Ammon's horn (tissue), 1 donor: ENCODE data around the gene SIGLEC7.

Experiments used
- DNase-seq: peaks from one replicate; pipeline ENCODE4 v3.0.0-alpha.2; 2016; ENCODE audit warnings: low spot score

Gene SIGLEC7

DNA sequence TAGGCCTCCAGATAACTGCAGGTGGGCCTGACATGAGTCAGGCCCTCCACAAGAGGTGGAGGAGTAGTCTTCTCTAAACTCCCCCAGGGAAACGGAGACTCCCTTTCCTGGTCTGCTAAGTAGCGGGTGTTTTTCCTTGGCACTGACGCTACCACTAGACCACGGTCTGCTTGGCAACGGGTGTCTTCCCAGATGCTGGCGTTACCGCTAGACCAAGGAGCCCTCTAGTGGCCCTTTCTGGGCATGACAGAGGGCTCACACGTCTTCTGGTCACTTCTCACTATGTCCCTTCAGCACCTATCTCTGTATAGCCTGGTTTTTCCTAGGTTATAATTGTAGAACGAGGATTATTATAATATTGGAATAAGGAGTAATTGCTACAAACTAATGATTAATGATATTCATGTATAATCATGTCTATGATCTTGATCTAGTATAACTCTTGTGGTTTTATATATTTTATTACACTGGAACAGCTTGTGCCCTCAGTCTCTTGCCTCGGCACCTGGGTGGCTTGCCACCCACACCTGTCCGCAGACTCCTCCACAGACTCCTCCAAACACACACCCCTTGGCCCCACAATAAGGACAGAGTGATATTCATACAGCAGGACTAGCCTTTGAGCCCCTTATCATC is 27.3 kb downstream of the SIGLEC7 start:
- peak; percentile 59 for DNase-seq

DNA sequence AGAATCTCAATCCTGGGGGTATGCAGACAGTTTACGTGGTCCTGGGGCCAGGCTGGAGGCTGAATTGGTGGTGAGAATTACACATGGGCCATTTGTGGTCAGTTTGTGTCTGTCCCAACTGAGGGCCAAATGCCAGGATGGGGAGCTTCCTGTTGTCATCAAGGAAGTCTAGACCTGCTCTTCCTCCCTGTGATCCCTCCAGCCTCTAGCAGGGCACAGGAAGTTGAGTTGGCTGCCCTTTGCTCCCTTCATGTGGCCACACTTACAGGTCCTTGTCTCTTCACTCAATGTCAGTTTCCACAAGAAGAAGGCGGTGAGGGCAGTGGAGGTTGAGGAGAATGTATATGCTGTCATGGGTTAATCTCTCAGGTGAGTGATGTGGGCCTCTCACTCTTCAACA is 30.1 kb downstream of the SIGLEC7 start:
- DNase-seq, result no peak

DNA sequence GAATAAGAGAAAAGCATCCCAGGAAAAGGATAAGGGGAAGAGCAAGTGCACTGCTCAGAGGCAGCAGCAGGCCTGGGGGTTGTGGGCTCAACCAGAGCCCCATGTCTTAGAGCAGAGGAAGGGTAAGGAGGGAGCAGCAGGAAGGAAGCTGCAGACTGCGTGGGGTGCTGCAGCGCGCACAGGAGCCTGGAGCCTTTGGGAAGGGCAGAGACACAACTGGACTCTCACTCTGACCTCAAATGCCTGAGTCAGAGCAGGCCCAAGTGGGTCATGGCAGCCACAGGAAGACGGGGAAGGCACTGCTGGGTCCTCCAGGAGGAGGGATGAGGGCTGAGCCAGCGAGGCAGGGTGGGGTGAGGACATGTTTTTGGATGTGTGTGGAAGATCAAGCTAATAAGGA is 31.6 kb downstream of the SIGLEC7 start:
- no peak for DNase-seq

DNA sequence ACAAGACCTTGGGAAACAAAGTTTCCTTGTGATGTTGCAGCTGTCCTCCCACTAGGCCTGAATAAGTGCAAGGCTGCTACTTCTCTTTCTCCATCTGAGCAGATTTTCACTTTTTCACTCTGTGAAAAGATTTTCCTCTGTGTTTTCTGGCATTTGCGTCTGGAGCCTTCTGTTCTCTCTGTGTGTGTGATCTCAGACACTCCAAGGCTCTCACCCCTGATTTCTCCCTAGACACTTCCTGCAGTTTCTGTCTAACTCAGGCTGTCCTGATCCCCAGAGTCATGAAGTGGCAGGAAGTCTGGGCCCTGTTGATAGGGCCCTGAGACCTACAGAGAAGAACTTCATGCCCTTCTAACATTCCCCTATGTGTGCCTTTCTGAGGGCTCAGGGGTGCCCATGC is 37.2 kb downstream of the SIGLEC7 start:
- no peak for DNase-seq

DNA sequence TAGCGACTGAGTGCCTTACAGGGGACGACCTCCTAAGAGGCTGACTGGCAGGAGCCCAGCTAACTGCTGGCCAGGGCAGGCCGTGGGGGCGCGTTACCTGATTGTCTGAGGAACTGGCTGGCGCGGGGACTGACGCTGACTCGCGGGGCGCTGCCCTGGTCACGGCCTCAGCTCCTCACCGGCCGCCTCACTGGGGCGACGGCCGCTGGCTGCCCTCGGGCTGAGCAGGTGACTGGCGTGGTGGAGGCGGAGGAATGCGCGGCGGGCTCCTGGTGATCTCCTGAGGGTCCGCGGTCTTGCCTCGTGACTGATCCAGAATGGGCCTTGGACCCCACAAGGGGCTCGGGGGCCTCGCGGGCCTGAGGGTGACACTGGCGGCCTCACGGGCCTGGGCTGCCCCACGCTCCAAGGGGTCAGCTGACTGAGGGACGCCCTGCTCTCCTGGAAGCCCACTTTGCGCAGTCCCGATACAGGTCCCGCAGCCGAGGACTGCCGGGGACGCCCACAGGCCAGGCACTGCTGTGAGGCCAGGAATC is 39.3 kb downstream of the SIGLEC7 start:
- no peak for DNase-seq

DNA sequence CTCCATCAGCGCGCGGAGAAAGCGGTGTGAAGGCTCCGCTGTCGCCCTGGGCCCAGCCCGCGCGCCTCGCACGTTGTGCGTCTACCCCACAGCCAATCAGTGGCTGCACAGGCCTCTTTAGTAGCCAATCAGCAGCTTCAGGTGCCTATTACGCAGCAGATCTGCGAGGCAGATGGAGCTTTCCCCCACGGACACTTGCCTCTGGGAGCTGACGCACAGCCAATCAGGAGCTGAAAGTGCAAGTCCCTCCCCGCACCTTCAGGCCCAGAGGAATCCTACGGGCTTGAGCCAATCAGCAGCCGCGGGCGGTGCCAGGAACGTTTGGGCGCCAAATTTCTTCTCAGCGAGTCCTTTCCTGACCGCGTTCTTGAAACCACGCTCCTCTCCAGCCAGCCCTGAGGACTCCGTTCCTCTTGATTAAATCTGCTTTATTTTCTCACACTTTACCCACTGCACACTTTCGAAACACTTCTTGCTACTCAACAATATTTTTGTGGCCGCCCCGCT is 39.9 kb downstream of the SIGLEC7 start:
- DNase-seq, result no peak

DNA sequence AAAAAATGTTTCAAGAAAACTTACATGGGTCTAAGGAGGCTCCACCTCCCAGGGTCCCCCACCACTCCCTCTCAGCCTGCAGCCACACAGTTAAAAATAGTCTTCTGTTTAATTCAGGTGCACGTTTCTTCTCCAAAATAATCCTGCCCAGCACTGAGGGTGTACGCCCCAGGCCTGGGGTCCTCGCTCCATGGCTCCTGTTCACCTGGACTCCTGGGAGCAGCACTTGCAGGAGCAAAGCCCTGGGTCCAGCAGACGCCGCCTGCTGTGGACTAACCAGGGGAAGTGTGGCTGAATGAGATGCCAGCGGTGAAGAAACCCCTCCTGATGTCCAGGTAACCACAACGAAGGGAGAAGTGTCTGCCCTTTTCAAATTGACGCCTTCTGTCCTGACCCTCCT is 41.5 kb downstream of the SIGLEC7 start:
- DNase-seq, result no peak

DNA sequence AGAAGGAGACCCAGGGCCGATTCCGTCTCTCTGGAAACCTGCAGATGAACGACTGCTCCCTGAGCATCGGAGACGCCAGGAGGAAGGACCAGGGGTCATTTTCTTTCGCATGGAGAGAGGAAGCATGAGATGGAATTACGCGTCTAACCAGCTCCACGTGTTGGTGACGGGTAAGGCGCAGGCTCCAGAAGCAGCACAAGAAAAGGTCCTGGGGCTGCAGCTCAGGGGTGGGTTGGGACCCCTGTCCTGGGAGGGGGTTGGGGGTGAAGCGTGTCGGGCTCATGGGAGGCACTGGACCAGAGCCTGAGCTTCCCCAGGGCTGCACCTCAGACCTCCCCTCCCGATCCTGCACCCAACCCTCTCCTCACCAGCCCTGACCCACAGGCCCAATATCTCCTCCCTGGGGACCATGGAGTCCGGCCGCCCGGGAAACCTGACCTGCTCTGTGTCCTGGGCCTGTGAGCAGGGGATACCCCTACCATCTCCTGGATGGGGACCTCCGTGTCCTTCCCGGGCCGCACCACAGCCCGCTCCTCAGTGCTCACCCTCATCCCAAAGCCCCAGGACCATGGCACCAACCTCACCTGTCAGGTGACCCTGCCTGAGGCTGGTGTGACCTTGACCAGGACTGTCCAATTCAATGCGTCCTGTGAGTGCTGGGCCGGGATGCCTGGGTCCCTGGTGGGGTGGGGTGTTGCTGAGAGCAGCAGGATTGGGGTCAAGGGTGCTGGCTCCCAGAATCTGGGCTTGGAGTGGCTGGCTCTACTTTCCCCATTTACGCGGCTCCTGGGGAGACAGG is 43.2 kb downstream of the SIGLEC7 start:
- no peak for DNase-seq

DNA sequence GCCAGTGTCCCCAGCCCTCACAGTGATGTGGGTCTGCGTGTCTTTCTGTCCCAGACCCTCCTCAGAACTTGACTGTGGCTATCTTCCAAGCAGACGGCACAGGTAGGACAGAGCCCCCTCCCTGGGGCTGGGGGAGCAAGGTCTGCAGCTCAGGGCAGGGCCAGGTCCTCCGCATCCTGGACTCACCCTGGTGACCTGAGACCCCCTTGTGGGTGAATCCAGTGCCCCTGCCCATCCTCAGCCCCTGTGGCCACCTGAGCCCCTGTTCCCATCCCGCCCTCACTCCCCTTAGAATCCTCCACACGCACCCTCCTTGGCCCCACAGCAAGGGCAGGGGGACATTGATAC is 43.7 kb downstream of the SIGLEC7 start:
- DNase-seq, result no peak

DNA sequence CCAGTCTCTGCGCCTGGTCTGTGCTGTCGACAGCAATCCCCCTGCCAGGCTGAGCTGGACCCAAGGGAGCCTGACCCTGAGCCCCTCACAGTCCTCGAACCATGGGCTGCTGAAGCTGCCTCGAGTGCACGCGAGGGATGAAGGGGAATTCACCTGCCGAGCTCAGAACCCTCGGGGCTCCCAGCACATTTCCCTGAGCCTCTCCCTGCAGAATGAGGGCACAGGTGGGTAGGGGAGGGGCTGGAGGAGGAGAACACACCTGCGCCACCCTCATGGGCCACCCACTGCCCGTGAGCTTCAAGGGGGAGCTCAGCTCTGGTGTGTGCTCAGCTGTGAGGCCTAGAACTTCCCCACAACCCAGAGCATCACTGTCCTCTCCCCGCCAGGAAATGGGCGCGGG is 44.2 kb downstream of the SIGLEC7 start:
- DNase-seq, result no peak

DNA sequence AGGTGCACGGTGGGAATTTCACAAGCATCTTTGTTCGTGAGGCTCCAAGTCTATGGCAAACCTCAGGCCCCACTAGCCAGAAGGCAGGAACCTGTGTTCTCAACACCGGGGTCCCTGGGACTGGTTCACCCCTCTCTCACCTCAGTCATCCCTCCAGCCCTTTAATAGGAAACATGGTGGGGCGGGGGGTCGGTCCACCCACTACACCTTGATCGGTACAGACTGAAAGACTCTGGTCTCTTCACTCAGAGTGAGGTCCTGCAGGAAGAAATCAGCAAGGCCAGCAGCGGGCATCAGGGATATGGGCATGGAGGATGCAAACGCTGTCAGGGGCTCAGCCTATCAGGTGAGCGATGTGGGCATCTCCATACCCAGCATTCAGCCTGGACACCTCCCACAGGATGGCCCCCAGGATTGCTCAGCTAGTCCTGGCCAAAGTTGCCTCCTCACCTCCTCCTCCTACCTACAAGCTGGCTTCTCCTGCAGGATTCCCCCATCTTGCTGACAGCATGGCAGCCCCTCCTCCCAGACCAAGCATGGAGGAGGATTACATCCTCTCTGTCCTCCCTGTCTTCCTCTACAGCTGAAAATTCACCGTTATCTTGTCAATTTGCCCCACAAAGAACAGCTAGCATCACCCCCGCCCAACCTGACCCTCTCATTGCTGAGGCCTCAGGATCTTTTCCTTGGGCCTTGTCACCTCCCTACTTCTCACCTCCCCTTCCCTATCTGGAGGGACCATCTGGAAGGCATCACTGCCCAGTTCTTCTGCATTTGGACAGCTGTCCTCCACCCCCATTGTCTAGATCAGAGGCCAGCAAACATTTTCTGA is 45.5 kb downstream of the SIGLEC7 start:
- DNase-seq, result no peak

DNA sequence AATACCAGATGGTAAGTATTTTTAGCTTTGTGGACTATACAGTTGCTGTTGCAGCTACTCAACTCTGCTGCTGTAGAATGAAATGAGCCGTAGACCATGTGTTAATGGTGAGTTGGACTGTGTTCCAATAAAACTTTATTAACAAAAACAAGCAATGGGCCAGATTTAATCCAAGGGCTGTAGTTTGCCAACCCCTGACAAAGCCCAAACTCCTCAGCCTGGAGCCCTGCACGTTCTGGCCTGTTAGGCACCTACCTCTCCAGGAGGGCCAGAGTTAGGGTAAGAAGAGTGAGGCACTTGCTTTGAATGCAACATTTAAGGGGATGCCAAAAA is 46.1 kb downstream of the SIGLEC7 start:
- no peak for DNase-seq

DNA sequence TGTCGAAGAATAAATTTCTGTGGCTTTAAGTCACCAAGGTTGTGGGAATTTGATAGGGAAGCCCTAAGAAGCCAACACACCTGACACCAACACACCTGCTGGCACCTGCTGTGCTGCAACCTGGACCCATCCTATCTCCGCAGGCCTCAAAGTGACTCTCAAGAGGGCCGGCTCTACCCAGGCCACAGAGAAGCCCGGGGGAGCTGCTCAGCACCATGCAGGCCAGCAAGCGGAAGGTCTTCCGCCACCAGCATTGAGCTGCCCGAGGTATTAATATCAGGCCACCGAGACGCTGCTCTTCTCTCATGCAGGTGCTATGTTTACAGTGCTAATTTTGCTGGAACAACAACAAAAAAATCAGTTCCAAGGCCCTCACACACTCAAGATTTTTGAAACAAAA is 50.6 kb downstream of the SIGLEC7 start:
- no peak for DNase-seq

DNA sequence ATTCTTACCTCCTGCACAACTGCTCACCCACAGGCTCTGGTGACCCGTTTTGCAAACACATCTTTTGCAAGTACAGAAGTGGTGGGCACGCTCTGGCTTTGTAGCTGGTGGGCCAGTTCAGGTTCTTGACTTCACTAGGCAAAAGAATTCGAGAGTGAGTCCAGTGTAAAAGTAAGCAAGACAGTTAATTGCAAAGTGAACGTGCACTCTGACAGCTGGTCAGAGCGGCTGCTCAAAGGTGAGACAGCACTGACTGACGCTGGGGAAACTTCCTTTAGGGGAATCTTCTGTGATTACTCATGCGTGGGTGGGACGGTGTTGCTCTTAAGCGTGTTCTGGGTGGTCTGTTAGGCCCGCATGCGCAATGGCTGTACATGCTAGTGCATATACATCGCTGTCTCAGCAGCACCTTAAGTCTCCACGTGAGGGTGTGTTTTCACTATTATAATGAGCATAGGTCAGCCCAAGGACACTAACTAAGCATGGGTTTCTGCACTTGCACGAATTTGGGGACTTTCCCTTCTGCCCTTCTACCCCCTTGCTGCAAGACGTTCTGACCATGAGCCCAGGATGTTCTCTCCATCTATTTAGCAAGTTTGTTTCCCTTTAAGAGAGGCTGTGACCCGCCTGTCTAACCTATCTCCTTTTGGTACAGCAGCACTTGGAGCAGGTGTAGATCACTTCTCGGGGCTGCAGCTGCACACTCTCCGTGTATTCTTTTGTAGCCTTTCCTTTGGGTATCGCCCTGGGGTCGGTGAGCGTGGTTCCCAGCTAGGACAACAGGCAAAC is 52.6 kb downstream of the SIGLEC7 start:
- DNase-seq, result no peak

DNA sequence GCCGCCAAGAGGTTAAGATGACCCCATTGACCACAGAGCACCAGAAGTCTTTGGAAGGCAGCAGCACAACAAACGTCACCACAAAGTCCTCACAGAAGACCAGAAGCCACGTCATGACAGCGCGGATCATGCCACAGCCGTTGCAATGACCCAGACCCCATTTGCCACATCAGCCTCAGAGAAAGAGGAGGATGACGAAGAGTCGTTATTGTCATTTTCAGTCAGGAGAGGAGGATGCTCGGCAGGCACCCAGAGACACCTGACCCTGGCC is 53.1 kb downstream of the SIGLEC7 start:
- no peak for DNase-seq

DNA sequence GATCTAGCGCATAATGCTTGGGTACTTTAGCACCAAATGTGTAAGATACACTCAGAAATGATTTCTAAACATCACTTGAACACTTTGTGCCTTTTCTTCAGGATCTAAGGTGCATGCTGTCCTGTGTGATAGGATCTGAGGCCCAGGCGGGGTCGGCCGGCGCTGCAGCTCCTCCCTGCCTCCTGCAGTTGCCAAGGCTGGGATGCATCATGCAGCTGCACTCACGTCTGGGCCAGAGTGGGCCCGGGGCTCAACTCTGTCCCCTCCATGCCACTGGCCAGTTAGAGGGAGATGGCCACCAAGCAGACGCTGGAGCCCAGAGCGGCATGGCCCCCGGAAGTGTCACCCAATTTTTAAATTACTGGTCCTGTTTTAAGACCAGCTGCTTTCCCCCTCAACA is 53.5 kb downstream of the SIGLEC7 start:
- no peak for DNase-seq

DNA sequence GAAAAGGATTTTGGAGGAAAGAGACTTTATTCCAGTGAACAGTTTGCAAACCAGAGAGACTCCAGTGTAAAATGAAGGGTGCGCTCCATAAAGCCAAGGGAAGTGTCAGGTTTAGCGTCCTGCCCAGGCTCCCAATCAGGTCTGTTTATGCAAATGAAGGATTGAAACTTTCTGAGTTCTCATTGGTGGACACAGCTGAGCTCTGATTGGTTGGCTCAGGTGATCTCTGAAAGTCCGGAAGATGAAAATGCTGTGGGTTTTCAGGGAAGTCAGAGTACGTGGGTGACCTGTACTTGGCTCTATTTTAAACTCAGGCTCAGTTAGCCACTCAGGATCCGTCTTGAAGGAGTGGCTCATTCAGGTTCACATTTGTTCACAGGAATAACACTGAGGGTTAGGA is 54.1 kb downstream of the SIGLEC7 start:
- DNase-seq, result no peak

DNA sequence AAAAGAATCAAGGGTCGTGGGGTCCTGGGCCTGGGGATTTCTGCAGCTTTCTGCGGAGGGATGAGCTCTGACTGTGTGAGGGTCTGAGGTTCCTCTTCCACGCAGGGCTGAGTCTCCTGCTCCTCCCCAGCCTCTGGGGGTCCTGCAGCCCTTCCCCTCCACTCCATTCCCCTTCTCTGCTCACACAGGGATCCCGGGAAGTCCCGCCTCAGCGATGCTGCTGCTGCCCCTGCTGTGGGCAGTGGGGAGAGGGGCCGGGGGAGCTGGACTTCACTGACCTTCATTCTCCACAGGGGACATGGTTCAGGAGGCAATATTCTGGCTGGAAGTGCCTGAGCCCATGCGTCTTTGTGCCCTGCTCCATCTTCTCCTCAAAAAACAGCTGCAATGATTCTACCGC is 56.5 kb downstream of the SIGLEC7 start:
- DNase-seq, result no peak

DNA sequence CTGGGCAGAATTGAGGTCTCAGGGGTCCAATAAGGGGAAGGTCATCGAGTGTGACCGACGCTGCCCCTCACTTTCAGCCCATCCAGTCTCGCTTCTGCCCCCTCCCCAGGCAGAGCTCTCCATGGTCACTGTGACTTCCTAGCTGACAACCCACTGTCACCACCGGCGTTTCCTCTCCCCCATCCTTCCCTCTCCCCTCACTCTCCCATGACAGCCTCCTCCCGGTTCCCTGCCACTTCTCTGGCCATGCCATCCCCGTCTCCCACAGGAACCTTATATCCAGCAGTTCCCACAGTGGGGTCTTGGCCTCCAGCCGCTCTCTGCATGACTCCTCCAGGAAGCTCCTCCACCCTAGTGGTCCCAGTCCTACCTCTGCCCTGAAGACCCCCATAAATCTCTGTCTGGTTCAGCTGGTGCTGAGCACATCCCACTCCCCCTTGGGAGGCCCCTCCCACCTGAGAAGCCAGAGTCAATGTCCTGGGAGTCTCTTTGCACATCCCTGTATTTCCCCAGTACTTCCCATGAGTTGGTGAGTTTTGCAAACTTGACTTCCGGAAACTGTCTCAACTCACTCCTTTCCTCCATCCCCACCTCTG is 58.1 kb downstream of the SIGLEC7 start:
- no peak for DNase-seq

DNA sequence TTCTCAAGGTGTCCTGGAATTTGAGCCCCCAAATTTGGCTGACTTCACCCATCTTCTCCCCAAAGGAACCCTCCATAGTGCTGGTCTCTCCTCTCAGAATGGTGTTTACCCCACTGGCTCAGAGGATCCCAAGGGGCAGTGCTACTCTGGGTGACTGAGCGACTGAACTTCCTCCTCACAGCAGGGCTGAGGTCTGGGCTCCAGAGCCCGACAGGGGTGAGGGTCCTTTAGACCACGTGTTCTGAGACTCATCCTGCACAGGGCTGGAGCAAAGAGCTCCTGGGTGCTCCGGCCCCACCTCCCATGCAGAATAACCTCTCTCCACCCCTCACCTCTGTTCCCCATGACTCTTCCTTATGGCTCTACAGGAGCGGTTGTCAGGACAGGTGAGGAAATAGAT is 59.6 kb downstream of the SIGLEC7 start:
- DNase-seq, result no peak
